Activated CD8-positive, alpha-beta memory T cell treated with anti-CD3 and anti-CD28 coated beads for 1 hour (primary cell): ENCODE measurements around the gene TPTE2.
"Not testable (repeated sequence)": the region's sequence is repeated elsewhere in the genome, so short reads cannot be mapped to it uniquely, and the experiment has no call there.

Experiments used
- DNase-seq, 2 donors: peaks; one replicate each; pipeline ENCODE4 v3.0.0-alpha.2; 2020; ENCODE audit warnings: low read depth in 1 of 2; ENCODE audit errors: extremely low read depth in 1 of 2

The TPTE2 gene

DNA sequence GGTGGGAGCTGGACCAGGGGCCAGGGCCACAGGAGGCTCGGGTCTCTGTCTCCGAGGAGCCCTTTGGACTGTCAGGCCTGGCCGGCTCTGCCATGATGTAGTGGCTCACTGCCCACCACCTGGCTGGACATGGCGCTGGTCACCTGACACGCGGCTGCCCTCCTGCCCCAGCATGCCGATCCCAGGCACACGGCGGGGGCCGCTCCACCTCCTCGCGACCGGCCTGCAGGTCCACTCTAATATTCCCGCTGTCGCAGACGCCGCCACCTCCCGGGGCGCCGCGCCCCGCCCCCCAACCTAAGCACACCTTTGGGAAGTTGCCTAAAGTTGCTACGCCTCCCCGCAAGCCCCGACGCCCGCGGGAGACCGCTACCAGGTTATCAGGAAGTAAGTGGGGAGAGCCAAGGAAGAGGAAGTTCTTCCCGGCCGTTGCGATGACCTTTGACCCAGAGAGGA is at the start of gene TPTE2:
TPTE2 (minus strand) TSS at position 406 of the 456 bp plus-strand sequence. CDS start 58,298 bp downstream, outside the sequence.
- not testable (repeated sequence) for DNase-seq

DNA sequence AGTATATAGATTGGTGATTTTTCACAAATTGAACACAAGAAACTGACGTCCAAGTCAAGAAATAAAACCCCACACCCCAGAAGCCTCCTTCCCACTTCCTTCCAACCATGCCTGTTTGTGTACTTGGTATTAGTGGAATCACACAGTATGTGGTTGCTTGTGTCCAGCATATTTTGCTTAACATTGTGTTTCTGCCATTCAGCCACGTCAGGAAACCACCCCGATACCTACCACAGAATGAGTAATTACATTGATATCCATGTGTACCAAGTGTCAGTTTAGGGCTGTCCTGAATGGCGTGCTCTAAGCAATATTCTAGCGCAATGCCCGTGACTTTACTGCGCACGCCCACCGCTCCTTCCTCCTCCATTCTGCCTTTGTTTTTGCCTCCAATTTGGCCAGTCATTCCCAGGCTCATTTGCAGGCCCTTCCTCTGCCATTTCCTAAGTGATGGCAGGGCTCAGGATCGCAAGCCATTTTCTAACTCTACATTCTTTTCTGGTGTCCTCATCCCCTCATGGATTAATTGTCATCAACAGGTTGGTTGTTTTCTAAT is 46.3 kb upstream of the TPTE2 start:
- no peak for DNase-seq

DNA sequence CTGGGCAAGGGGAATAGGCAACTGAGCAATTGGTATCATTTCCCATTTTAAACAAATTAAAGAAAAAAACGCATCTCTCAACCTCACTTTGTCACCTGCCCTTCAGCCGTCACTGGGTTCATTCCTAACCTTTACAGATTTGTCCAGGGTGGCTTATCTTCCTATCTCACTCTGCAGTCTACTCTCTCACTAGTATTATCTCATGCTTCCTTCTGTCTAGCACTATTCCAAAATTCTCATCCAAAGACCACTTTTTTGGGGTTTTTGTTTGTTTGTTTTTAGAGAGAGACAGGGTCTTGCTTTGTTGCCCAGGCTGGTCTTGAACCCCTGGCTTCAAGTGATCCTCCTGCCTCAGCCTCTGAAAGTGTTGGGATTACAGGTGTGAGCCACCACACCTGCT is 45.4 kb upstream of the TPTE2 start:
- DNase-seq = no peak

DNA sequence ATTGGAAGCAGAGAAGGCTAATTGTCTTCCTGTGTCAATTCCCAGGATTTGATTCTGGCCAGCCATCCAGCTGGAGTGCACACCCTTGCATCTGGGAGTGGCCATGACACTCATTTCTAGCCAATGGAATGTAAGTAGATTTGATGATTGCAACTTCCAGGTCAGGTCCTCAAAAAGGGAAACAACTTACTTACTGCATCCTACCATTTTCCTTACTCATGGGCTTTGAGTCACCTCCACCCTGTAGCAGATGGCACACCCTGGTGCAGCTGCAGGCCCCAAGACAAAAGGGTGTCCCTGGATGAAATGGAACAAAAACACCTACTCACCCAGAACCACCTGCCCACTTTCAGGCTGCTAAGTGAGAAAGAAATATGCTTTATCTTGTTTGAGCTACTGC is 44.8 kb upstream of the TPTE2 start:
- DNase-seq = no peak

DNA sequence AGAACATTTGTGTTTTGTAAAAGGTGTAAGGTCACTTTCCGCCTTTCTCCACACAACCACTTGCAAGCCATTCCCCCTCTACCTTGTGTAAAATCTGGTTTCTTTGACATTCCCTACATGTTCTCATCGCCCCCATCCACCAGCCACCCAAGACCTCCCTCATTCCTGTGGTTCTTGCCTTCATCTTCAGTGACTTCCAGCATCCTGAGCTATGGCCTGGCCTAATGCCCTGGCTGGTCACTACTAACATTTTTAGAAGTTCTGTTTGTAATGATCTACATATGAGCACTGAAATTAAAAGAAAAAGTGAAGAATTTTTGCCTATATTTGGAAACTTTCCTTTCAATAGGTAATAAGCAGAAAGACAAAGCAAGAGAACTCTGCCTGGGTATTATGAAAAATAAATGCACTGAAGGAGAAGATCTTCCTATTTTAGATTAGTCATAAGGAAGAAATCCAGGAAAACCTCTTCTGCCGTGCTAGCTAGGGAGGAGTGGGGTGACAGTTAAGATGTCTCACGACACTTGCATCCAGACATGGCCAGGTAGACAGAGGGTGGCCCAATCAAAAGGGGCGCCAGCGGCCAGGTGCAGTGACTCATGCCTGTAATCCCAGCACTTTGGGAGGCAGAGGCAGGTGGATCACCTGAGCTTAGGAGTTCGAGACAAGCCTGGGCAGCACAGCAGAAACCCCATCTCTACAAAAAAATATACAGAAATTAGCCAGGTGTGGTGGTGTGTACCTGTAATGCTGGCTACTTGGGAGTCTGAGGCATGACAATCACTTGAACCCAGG is 44.0 kb upstream of the TPTE2 start:
- no peak for DNase-seq

DNA sequence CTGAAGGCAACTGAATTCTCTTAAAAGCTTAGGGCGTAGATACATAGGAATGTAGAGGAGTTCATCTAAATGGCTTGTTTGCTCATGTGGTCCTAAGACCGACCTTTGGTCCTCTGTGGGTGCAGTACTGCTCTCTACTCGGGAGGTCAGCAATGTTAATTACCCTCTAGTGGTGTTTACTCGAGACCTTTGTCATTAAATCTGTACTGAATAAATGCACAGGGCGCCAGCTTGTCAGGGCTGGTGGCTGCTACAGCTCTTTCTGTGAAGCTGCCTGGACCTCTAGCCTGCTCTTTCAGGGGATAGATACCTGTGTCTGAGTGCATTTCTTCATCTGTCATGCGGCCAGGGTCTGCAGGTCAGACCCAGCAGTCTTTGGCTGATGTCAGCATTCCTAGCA is 43.0 kb upstream of the TPTE2 start:
- DNase-seq = no peak

DNA sequence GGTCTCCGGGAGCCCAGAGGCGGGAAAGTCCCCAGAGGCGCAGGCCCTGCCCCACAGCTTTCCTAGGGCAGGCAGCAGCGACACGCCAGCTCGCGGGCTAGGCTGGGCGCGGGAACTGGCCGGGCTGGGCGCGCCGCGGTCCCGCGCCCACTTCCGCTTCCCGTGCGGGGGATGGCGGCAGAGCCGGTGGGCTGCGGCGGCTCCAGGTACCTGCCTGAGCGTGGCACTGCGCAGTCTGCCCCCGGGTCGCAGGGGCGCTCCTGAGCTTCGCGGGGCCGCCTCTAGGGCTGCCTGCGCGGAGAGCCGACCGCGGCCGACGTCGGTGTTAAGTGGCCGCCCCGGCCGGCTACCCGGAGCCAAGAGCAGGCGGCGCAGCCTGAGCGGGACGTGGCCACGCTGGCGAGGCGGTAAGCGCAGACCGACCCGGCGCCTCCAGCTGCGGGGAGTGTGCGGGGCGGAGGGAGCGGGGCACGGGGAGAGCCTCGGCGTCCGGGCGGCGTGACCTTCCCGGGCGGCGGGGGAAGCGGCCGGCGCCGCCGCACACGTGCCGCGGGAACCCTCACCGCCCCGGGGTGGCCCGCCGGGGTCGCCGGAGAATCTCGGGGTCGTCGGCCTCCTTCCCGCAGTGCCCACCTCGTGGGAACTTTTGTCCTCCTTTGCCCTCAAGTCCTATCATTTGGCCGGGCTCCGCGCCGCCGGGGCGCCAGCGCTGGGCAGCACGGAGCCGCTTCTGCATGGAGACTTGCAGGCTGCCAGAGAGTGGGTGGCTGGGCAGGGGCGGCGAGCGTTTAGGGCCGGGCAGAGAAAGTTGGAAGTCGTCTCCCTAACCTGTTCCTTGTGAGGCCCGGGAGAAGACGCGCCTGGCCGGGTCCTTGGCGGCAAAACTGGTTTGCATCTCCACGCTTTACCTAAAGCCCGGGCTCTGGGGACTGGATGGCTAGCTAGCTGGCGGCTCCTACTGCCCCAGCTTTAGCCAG is 40.7 kb upstream of the TPTE2 start:
- DNase-seq = peak in 1 of 2 donors; percentile 12

DNA sequence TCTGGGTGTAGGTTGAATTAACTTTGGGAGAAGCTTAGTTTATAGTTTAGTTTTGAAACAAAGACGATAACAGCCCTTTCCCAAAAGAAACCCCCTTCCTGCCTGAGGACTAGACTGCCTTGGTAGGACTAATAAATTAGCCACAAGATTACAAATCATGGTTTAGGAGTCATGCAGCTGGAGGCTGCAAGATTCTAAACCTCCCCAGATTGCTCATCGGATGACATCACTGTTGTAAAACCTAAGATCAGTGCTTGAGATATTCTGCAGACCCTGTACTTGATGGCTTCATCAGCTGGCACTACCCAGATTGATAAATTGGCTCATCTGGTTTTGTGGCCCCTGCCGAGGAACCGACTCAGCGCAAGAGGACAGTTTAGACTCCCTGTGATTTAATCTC is 36.2 kb upstream of the TPTE2 start:
- DNase-seq = no peak

DNA sequence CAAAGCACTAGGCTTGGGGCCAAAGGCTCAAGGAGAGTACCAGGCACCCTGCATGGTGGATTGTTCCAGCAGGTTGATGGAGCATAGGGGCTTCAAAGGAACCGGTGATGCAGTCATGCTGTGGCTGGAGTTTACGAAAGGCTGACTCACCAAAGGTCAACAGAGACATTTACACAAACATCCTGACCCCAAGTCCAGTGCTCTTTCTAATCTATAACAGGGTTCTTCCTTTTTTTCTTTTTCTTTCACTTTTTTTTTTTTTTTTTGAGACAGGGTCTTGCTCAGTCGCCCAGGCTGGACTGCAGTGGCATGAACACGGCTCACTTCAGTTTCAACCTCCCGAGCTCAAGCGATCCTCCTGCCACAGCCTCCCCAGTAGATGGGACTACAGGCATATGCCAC is 35.6 kb upstream of the TPTE2 start:
- DNase-seq = no peak

DNA sequence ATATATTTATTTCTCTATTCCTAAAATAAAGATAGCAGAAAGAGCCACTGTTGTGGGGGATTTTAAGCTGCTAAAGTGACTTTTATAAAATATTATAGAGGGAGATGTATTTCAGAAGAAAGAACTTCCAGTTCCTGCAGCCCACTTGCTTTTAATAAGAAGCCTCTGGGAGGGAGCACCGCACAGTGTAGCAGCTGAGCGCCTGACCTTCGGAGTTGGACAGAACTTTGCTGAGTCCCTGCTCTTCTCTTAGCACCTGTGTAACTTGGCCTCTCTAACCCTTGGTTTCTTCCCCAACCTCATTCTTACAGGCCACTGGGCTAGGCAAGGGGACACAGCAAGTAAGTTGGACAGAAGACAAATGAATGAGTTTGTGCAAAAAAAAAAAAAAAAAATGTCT is 34.8 kb upstream of the TPTE2 start:
- no peak for DNase-seq

DNA sequence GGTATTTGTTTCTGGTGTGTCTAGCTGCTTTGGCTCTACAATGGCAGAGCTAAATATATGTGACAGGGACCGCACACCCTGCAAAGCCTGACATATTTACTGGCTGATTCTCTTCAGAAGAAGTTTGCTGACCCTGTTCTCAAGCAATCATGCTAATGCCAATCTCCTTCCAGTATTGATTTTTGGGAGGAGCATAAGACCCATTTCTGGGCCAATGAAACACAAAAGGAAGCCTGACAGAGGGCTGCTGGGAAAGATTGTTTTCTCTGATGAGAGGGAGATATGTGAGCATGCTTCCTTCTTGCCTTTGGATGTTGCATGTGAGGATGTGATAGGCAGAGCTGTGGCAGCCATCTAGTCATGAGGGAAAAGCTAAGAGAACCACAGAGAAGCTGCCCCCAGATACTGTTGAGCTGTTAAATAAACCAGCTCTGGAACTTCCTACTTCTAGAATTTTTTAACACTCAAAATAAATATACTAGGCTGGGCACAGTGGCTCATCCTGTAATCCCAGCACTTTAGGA is 31.4 kb upstream of the TPTE2 start:
- DNase-seq = no peak

DNA sequence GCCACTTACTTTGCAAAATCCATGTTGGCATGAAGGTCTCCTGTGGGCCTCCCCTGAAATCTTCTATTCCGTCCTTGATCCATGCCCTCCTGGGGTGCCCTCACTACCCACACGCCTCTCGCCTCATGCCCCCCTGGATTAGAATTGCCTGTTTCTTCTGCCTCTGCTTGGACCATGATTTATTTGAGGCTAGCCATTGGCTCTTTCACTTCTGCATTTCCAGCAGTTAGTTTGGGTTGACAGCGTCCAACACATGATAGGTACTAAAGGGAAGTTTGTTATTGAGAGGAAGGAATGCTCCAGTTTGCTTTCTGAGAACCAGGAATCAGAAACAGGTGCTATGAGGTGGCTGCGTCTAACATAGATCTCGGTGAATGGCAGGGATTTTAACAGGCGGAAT is 30.5 kb upstream of the TPTE2 start:
- DNase-seq = no peak

DNA sequence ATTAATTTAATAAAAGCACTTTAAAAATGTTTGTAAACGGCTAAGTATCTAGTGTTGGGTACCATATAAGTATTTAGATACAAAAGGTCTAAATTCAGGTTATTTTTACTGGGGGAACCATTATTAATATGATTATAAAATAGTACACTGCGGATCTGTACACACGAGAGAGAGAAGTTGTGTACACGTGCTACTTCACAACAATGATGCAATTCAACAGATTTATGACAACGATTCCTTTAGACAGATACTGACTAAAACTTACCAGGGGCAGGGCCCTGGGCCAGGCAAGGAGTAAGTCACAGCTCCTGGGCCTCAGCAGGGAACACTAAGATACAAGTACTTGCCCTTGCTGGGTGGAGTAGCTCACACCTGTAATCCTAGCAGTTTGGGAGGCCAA is 29.1 kb upstream of the TPTE2 start:
- DNase-seq = no peak

DNA sequence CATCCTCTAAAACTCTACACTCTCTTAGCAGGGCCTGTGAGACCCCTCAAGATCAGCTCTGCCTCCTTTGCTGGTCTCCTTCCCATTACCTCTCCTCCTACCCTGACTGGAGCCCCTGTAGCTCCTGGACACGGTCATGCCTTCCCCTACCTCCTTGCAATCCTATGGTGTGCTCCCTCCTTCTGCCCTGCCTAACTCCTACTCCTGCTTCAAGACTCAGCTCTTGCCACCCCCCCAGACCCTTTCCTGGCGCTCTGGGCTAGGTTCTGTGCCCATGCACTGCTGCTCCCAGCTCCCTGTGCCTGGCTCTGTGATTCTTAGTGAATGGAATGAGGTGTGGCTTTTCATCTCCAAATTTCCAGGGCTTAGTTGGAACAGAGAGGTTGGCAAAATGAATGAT is 28.0 kb upstream of the TPTE2 start:
- no peak for DNase-seq

DNA sequence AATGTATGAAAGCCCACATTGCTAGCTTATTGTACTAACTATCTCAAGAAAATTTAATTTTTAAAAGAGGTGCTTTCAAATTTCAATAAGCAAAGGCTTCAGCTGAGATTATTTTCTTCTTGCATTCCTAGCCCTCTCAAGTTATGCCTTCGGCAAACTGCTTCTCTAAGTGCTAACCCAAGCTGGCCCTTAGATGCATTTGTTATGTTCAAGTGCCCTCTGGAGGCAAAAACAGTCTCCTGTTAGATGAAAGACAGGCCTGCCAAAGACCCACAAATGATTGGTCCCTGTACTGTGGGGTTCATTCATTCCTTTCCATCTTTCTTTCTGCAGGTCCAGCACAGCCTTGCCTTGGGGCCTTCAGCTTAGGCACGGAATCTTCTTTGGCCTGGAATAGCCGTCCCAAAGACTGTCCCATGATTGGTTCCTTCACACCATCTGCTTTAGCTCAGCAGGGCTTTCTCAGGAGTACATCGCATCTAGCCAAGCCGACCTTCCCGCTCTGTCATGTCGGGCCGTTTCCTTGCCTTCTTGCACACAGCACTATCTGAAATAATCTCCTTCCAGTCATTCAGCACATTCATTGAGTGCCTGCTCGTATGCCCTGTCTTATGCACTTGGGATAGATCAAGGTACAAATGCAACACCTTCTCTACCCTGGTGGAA is 26.4 kb upstream of the TPTE2 start:
- DNase-seq = no peak

DNA sequence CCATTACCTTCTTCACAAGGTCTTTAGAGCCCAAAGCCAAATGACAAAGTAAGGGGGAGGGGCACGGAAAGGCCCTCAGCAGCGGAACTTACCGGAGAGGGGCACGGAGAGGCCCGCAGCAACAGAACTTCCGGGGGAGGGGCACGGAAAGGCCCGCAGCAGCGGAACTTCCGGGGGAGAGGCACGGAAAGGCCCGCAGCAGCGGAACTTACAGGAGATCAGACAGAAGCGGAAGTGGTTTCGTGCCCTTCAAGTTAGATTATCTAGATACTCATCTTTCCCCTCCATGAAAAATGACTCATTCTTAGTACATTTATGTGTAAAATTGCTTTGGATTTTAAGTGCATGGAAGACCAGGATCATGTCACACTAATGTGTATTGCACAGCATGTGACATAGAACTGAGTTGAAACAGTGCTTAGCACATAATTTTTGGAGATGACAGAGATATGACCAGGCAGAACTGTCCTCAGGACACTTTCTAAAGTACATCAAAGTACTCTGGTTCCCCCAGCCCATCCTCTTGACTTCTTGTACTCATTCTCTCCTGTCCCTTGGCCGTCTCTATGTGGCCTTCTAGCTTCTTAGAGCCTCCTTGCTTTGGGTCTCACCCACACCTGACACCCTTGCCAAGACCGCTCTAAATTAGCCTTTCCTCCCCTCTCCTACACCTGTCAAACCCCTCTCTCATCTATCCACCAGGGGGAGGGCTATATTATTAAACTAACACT is 25.7 kb upstream of the TPTE2 start:
- DNase-seq = peak in 1 of 2 donors; percentile 52

DNA sequence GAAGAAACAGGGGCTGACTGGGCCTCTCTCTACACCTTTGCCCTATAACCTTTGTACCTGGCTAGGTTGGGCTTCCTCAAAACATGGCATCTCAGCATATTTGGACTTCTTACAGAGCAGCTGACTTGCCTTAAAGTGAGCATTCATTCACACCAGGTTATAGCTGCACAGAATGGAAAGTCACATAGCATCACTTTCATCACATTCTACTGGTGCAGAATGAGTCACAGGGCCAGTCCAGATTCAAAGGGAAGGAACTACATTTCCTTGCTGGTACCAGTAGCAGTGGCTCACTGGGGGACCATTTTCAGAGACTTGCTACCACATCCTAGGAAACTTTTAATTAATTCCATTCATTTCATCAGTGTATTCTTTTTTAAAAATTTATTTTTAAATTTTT is 20.3 kb upstream of the TPTE2 start:
- DNase-seq = no peak

DNA sequence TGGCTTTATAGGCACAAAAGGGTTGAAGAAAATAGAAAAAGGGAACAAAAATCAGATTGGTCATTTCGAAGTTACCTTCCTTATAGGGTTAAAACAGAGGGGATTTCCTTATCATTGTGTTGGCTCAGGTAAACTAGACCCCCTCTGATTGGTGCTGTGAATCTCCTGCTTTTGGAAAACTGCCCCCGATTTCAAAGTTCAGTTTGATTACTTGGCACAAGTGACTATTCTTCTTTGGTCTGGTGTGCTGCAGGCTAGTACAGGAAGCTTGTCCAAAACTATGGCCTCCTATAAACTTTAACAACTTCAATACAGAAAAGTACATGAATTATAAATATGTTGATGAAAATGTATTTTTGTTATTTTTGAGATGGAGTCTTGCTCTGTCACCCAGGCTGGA is 13.9 kb upstream of the TPTE2 start:
- no peak for DNase-seq

DNA sequence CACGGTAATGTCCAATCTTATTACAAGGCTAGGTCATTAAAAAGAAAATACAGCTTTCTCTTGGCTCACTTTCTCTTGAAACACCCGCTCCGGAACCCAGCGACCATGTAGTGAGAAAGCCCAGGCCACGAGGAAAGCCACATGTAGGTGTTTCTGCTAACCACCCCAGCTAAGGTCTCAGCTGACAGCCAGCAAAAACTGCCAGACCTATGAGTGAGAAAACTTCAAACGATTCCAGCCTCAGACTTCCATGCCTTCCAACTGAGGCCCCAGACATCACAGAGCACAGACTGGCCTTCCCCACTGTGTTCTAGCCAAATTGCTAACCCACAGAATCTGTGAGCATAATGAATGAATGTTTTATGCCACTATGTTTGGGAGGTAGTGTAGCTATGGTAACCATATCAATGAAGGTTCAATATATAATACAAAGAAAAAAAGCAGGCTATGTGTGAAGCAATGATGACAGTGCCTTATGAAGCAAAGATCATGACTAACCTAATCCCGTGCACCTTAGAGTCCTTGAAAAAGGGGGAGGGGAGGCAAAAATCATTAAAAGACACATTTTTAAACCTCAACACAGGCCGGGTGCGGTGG is 11.9 kb upstream of the TPTE2 start:
- no peak for DNase-seq

DNA sequence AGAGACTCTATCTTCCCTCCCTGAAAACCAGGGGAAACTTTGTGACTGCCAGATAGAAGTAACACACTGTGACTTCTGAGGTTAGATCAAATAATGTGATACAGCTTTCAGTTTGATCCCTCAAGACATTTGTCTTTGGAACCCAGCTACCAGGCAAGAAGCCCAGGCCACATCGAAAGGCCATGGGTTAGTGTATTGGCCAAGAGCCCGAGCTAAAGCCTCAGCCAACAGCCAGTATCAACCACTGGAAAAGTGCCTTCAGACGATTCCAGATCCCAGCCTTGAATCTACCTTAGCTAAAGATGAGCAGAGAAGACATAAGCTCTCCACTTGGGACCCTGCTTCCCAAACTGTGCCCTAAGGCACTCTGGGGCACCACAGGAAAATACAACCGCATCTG is 10.9 kb upstream of the TPTE2 start:
- no peak for DNase-seq
